ENCODE data around the gene KLHL8. TPM values are rescaled to one million over a fixed set of nuclear protein-coding genes. Genes with fewer than 3 reads are reported as not detected.

Gene KLHL8
- total and polyA plus RNA-seq, 2 donors (not counting 3 experiments of a cell fraction or from before 2014, with no cell fraction given): 1.7 to 9.0 TPM

GRCh38 chr4:87266986-87267385 lies 46.6 kb upstream of the KLHL8 start:
- H3K9me3 ChIP-seq (replicated peaks; ENCODE audit: control insufficient read depth, insufficient read depth, low read length): no peaks in the 10 kb centered on the region
- no peaks in the 10 kb centered on the region for H3K36me3 ChIP-seq (ENCODE audit: control insufficient read depth in 2 of 2, extremely low read depth in 1 of 2, insufficient read depth in 2 of 2, low read length in 2 of 2)
- dilution Hi-C loops (cut with MboI; ENCODE audit: extremely low pct_ligation_motif_present, low sequenced_read_pairs) (no loop called here), intact Hi-C loops (cut with micrococcal nuclease) (no loop called here)
- DNase-seq (ENCODE audit: low read depth, low spot score) (no peak), FAIRE-seq (no peak)
- no peaks in the 10 kb centered on the region for H3K9me1 ChIP-seq (replicated peaks; ENCODE audit: control insufficient read depth, extremely low read depth, insufficient read depth, low read length)
- H3K27ac ChIP-seq (ENCODE audit: insufficient read depth, low read depth, low read length): no peak overlapping the region
- no peaks in the 10 kb centered on the region for H3K79me2 ChIP-seq (ENCODE audit: control insufficient read depth, insufficient read depth, low read length)
- no peaks in the 10 kb centered on the region for H4K20me1 ChIP-seq (replicated peaks; ENCODE audit: control insufficient read depth, extremely low read depth, insufficient read depth, low read length)
- no peak overlapping the region for H3K4me2 ChIP-seq (ENCODE audit: insufficient read depth, low read length)
- TF ChIP-seq FOS (IDR thresholded peaks at IDR 0.05; ENCODE audit: borderline replicate concordance, insufficient read depth, low read length): no peak
- TF ChIP-seq JUN (IDR thresholded peaks at IDR 0.05; ENCODE audit: borderline replicate concordance, insufficient read depth, insufficient read length, low read depth): no peak
- no peak for TF ChIP-seq EZH2 (IDR thresholded peaks at IDR 0.05; ENCODE audit: borderline replicate concordance, low read depth, low read length, severe bottlenecking)
- TF ChIP-seq GATA2 (IDR thresholded peaks at IDR 0.05; ENCODE audit: insufficient read depth, insufficient read length, low read depth, low read length): no peak
- no peak for TF ChIP-seq POLR2A (IDR thresholded peaks at IDR 0.05; ENCODE audit: low read depth, low read length)
- TF ChIP-seq MYC (IDR thresholded peaks at IDR 0.05; ENCODE audit: low read depth, low read length): no peak
- TF ChIP-seq, protein P1, sequence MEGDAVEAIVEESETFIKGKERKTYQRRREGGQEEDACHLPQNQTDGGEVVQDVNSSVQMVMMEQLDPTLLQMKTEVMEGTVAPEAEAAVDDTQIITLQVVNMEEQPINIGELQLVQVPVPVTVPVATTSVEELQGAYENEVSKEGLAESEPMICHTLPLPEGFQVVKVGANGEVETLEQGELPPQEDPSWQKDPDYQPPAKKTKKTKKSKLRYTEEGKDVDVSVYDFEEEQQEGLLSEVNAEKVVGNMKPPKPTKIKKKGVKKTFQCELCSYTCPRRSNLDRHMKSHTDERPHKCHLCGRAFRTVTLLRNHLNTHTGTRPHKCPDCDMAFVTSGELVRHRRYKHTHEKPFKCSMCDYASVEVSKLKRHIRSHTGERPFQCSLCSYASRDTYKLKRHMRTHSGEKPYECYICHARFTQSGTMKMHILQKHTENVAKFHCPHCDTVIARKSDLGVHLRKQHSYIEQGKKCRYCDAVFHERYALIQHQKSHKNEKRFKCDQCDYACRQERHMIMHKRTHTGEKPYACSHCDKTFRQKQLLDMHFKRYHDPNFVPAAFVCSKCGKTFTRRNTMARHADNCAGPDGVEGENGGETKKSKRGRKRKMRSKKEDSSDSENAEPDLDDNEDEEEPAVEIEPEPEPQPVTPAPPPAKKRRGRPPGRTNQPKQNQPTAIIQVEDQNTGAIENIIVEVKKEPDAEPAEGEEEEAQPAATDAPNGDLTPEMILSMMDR (IDR thresholded peaks at IDR 0.05; ENCODE audit: extremely low read depth in 1 of 2, insufficient read depth in 1 of 2, low read depth in 1 of 2, low read length in 2 of 2): no peak
- no peak for TF ChIP-seq MAX (IDR thresholded peaks at IDR 0.05; ENCODE audit: insufficient read depth, insufficient read length)
- TF ChIP-seq POLR2AphosphoS5 (IDR thresholded peaks at IDR 0.05; ENCODE audit: insufficient read depth, low read depth, low read length): no peak
- CTCF ChIA-PET: interaction anchor here (0.6 to 1.0 kb wide), 2 partner anchors 11 to 32 kb away, joined by 3 to 4 read pairs; no protein-coding TSS in a partner anchor
- BruUV-seq (replicated peaks): no TSS peak
- POLR2A ChIA-PET: no interaction called here
- no peak overlapping the region for H3K9ac ChIP-seq (replicated peaks; ENCODE audit: extremely low read depth, insufficient read depth, low read length)
- H3K4me3 ChIP-seq (replicated peaks in 1 of 3; ENCODE audit: insufficient read depth in 1 of 3, low read depth in 1 of 3, low read length in 3 of 3): no peak overlapping the region
- H3K27me3 ChIP-seq (ENCODE audit: control insufficient read depth in 2 of 2, insufficient read depth in 2 of 2, low read length in 2 of 2): peaks cover 7 to 9% of the 10 kb centered on the region in 2 experiments
- no peak overlapping the region for H2AFZ ChIP-seq (ENCODE audit: low read depth, low read length)
- no peaks in the 10 kb centered on the region for H3K4me1 ChIP-seq (ENCODE audit: control insufficient read depth, extremely low read depth, insufficient read depth, low read length)
